Measurements from ENCODE around the gene ADD2.

DNA sequence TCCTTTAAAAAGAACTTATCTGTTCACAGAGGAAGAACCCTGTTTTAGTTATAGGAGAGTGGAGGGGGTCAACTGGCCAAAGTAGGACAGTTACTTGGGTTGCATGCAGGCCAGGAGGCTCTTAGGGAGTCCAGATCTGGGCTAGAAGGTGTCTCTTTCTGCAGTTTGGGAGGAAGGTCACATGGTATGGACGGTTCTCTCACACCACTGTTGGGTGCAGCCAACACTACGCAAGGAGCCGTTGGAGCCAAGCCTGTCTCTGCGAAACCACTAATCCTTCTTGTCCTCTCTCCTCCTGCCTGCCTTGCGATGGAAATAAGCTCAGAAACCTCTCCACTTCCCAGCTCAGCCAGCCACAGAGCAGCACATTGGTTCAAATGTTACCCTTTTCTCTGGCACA lies 108.4 kb downstream of the ADD2 start:
- TF ChIP-seq, protein P1, sequence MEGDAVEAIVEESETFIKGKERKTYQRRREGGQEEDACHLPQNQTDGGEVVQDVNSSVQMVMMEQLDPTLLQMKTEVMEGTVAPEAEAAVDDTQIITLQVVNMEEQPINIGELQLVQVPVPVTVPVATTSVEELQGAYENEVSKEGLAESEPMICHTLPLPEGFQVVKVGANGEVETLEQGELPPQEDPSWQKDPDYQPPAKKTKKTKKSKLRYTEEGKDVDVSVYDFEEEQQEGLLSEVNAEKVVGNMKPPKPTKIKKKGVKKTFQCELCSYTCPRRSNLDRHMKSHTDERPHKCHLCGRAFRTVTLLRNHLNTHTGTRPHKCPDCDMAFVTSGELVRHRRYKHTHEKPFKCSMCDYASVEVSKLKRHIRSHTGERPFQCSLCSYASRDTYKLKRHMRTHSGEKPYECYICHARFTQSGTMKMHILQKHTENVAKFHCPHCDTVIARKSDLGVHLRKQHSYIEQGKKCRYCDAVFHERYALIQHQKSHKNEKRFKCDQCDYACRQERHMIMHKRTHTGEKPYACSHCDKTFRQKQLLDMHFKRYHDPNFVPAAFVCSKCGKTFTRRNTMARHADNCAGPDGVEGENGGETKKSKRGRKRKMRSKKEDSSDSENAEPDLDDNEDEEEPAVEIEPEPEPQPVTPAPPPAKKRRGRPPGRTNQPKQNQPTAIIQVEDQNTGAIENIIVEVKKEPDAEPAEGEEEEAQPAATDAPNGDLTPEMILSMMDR (IDR thresholded peaks at IDR 0.05), result no peak
- TF ChIP-seq POLR2A (IDR thresholded peaks at IDR 0.05), result no peak
